NB4 (cell line): Measurements from ENCODE around the gene LSM10.

Experiments
- DNase-seq: peaks from one replicate; pipeline ENCODE4 v3.0.0; 2010; ENCODE audit warnings: low read depth
- H3K4me3 ChIP-seq: one replicate; pipeline ENCODE4 v1.5.1; 2011; ENCODE audit warnings: mild to moderate bottlenecking, low read depth, low read length, moderate library complexity
- CTCF ChIP-seq: IDR thresholded peaks from one replicate; pipeline ENCODE4 v1.5.1; 2012; ENCODE audit warnings: low read depth, low read length
- MAX ChIP-seq: IDR thresholded peaks from 2 replicates; pipeline ENCODE4 v1.6.1; 2011; ENCODE audit warnings: low read depth, low read length
- MYC ChIP-seq: IDR thresholded peaks from 2 replicates; pipeline ENCODE4 v1.6.1; 2011; ENCODE audit warnings: low read depth, low read length
- POLR2A ChIP-seq: IDR thresholded peaks from 2 replicates; pipeline ENCODE4 v1.6.1; 2011; ENCODE audit warnings: mild to moderate bottlenecking; ENCODE audit not compliant: insufficient read length; ENCODE audit errors: extremely low read depth

Gene LSM10

DNA sequence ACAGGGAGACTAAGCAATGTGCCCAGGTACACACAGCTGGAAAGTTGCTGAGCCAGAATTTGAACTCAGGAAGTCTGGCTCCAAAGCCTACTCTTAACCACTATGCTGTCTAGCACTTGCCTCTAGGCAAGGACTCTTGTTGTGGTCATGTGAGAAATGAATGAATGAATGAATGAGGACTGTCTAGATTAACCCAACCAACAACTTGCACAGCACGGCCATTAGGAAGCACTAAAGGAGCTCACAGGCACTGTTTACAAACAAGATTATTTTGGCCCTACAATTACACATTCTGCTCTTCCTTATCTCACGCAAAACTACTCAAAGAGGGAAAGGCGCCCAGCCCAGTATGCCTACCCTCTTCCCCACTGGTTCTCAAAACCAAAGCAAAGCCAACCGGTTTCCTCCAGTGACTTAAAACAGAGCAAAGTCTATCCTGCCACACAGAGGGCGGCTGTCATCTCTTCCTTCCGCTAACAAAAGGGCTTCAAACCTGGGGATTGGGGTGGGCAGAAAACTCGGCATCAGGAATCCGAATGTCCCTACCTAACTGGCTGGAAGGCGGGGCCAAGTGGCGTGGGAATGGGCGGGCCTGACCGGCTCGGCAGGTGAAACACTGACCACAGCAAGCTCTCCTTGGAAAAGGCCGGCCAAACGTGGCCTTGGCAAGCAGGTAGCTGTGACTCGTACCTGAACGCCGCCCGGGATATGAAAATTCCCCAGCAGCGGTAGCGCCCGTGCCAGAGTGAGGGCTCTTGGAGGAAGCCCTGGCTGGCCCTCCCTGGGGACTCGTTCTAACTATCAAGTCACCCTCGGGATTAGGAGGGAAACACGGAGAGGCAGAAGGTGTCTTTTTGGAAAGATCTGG, 12.9 kb downstream of the LSM10 start:
- peak; percentile 71 for DNase-seq
- TF ChIP-seq POLR2A (no peak), MYC (no peak), CTCF (no peak), MAX (no peak)
- peak overlapping the region; percentile 91 for H3K4me3 ChIP-seq

GRCh38 chr1:36383240-36383639, 14.5 kb downstream of the LSM10 start:
- TF ChIP-seq MYC = no peak
- no peak for TF ChIP-seq MAX
- TF ChIP-seq CTCF = no peak
- TF ChIP-seq POLR2A = no peak
- no peak overlapping the region for H3K4me3 ChIP-seq
- DNase-seq = no peak

- TF ChIP-seq MAX (no peak), CTCF (no peak), MYC (no peak), POLR2A (no peak)
- no peak overlapping the region for H3K4me3 ChIP-seq
- no peak for DNase-seq
Observed at GRCh38 chr1:36382669-36383068, 15.0 kb downstream of the LSM10 start.

DNA sequence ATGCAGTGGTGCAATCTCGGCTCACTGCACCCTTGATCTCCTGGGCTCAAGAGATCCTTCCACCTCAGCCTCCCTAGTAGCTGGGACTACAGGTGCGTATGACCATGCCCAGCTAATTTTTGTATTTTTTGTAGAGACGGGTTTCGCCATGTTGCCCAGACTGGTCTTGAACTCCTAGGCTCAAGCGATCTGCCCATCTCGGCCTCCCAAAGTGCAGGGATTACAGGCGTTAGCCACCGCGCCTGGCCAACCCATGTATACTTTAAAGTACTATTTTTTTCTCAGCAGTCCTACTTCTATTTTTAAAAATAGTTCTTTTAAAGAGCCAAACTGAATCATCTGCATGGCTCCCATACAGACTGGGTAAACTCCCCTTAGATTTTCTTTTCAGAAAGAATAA, 15.5 kb downstream of the LSM10 start:
- no peak for DNase-seq
- no peak for TF ChIP-seq MYC
- TF ChIP-seq POLR2A = no peak
- no peak for TF ChIP-seq MAX
- no peak for TF ChIP-seq CTCF
- H3K4me3 ChIP-seq = no peak overlapping the region

DNA sequence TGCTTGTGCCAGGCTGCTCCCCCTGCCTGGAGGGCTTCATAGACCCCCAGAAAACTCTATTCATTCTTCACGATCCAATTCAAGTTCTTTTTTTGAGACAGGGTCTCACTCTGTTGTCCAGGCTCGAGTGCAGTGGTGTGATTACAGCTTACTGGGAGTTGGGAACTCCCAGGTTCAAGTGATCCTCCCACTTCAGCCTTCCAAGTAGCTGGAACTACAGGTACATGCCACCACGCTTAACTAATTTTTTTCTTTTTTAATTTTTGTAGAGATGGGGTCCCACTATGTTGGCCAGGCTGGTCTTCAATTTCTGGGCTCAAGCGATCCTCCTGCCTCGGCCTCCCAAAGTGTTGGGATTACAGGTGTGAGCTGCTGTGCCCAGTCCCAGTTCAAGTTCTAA, 16.3 kb downstream of the LSM10 start:
- no peak for DNase-seq
- no peak for TF ChIP-seq POLR2A
- no peak for TF ChIP-seq MAX
- no peak for TF ChIP-seq MYC
- TF ChIP-seq CTCF = no peak
- H3K4me3 ChIP-seq = no peak overlapping the region
